Loucy (cell line): ENCODE results near the gene APPL2.

Experiments
- CTCF ChIP-seq: fragments of 200-600 bp; sonication (generic); conservative IDR thresholded peaks from 2 replicates; pipeline ENCODE4 v1.5.1; 2014; ENCODE audit warnings: mild to moderate bottlenecking, antibody characterized with exemption, low read length
- EZH2phosphoT487 ChIP-seq: fragments of 200-600 bp; IDR thresholded peaks from 2 replicates; pipeline ENCODE4 v1.6.1; 2018; ENCODE audit warnings: antibody characterized with exemption, mild to moderate bottlenecking, moderate library complexity, borderline replicate concordance

- TF ChIP-seq CTCF (no peak), EZH2phosphoT487 (no peak)
Observed at GRCh38 chr12:105142259-105142658, 93.7 kb downstream of the APPL2 start.
